Neural cell (in vitro differentiated cells): ENCODE results near the gene ZNF205. TPM values are rescaled to one million over a fixed set of nuclear protein-coding genes. Genes with fewer than 3 reads are reported as not detected.

Experiments
- H2AFZ ChIP-seq: fragments of 200-600, 300-800 bp; sonication (generic), shearing (Covaris generic); 2 replicates; pipeline ENCODE4 v1.6.0; 2014; ENCODE audit warnings: low read depth, mild to moderate bottlenecking, antibody characterized with exemption, low read length, moderate library complexity
- H3F3A ChIP-seq: fragments of 200-600 bp; shearing (Covaris generic); 2 replicates; pipeline ENCODE4 v1.6.1; 2016; ENCODE audit warnings: mild to moderate bottlenecking, moderate library complexity, mixed read lengths, antibody characterized with exemption, low read length; ENCODE audit not compliant: insufficient read depth, poor library complexity, severe bottlenecking
- H3K27ac ChIP-seq: fragments of 200-600, 300-800 bp; sonication (generic), shearing (Covaris generic); 2 replicates; pipeline ENCODE4 v1.5.1; 2014; ENCODE audit warnings: mild to moderate bottlenecking, low read length, moderate library complexity
- H3K27me3 ChIP-seq: fragments of 300-800, 200-600 bp; sonication (generic), shearing (Covaris generic); 2 replicates; pipeline ENCODE4 v1.6.0; 2014; ENCODE audit warnings: mild to moderate bottlenecking, low read depth, low read length, moderate library complexity; ENCODE audit not compliant: insufficient read depth
- H3K36me3 ChIP-seq: fragments of 300-800, 200-600 bp; sonication (generic), shearing (Covaris generic); 2 replicates; pipeline ENCODE4 v1.5.1; 2014; ENCODE audit warnings: mild to moderate bottlenecking, antibody characterized with exemption, low read length, moderate library complexity; ENCODE audit not compliant: insufficient read depth
- H3K4me2 ChIP-seq: fragments of 300-800, 200-600 bp; sonication (generic), shearing (Covaris generic); 2 replicates; pipeline ENCODE4 v1.6.0; 2014; ENCODE audit warnings: mild to moderate bottlenecking, low read length
- H3K4me3 ChIP-seq: fragments of 300-800, 200-600 bp; sonication (generic), shearing (Covaris generic); 2 replicates; pipeline ENCODE4 v1.5.1; 2014; ENCODE audit warnings: mild to moderate bottlenecking, low read length, moderate library complexity
- H3K79me2 ChIP-seq: fragments of 200-600 bp; shearing (Covaris generic); replicated peaks from 2 replicates; pipeline ENCODE4 v1.6.0; 2014; ENCODE audit warnings: mild to moderate bottlenecking, low read length, moderate library complexity; ENCODE audit not compliant: insufficient read depth
- H3K9ac ChIP-seq: fragments of 300-800, 200-600 bp; sonication (generic), shearing (Covaris generic); 2 replicates; pipeline ENCODE4 v1.6.1; 2016; ENCODE audit warnings: mild to moderate bottlenecking, low read length, mixed read lengths
- H3K9me2 ChIP-seq: fragments of 200-600 bp; shearing (Covaris generic); 2 replicates; pipeline ENCODE4 v1.6.1; 2016; ENCODE audit warnings: mild to moderate bottlenecking, low read length, mixed read lengths; ENCODE audit not compliant: insufficient read depth
- H3K9me3 ChIP-seq: fragments of 200-600, 300-800 bp; sonication (generic), shearing (Covaris generic); 2 replicates; pipeline ENCODE4 v1.6.1; 2016; ENCODE audit warnings: mild to moderate bottlenecking, mixed run types, low read length, moderate library complexity, mixed read lengths
- H4K20me1 ChIP-seq: fragments of 200-600 bp; shearing (Covaris generic); 2 replicates; pipeline ENCODE4 v1.6.1; 2016; ENCODE audit warnings: mild to moderate bottlenecking, mixed run types; ENCODE audit not compliant: insufficient read depth
- CTCF ChIP-seq: fragments of 450-650 bp; IDR thresholded peaks from 2 replicates; pipeline ENCODE4 v1.5.1; 2014; ENCODE audit warnings: antibody characterized with exemption, mild to moderate bottlenecking, moderate library complexity; ENCODE audit not compliant: poor library complexity, severe bottlenecking
- EP300 ChIP-seq: fragments of 450-650 bp; conservative IDR thresholded peaks from 2 replicates; pipeline ENCODE4 v1.6.1; 2014; ENCODE audit warnings: antibody characterized with exemption, mild to moderate bottlenecking, moderate library complexity; ENCODE audit not compliant: poor library complexity, severe bottlenecking
- EZH2 ChIP-seq: fragments of 200-600, 300-800 bp; shearing (Covaris generic), sonication (generic); IDR thresholded peaks from 2 replicates; pipeline ENCODE4 v1.6.1; 2014; ENCODE audit warnings: antibody characterized with exemption, low read length, borderline replicate concordance, mild to moderate bottlenecking; ENCODE audit not compliant: insufficient read depth, poor library complexity, severe bottlenecking
- MXI1 ChIP-seq: fragments of 450-650 bp; conservative IDR thresholded peaks from 2 replicates; pipeline ENCODE4 v1.6.1; 2014; ENCODE audit warnings: antibody characterized with exemption, mild to moderate bottlenecking; ENCODE audit not compliant: poor library complexity, severe bottlenecking
- POLR2AphosphoS5 ChIP-seq: IDR thresholded peaks from 2 replicates; pipeline ENCODE4 v1.6.1; 2012
- RAD21 ChIP-seq: fragments of 450-650 bp; conservative IDR thresholded peaks from 2 replicates; pipeline ENCODE4 v1.6.1; 2014; ENCODE audit warnings: antibody characterized with exemption, mild to moderate bottlenecking, moderate library complexity
- SMC3 ChIP-seq: fragments of 450-650 bp; conservative IDR thresholded peaks from 2 replicates; pipeline ENCODE4 v1.6.1; 2014; ENCODE audit warnings: antibody characterized with exemption, mild to moderate bottlenecking, moderate library complexity; ENCODE audit not compliant: poor library complexity
- TAF1 ChIP-seq: IDR thresholded peaks from 2 replicates; pipeline ENCODE4 v1.6.1; 2012; ENCODE audit warnings: low read depth
- polyA plus RNA-seq: library from polyadenylated mRNA; depleted of rRNA; stranded (reverse); fragments of >200 nt; gene quantifications from 2 replicates; pipeline ENCODE4 v1.2.3, GENCODE V29; 2014
- TF ChIP-seq, protein P1 (sequence below): IDR thresholded peaks from 2 replicates; pipeline ENCODE4 v1.6.1; 2012; ENCODE audit warnings: borderline replicate concordance

Gene ZNF205
- polyA plus RNA-seq, 1 donor from 2014 or later: 30.0 TPM

DNA sequence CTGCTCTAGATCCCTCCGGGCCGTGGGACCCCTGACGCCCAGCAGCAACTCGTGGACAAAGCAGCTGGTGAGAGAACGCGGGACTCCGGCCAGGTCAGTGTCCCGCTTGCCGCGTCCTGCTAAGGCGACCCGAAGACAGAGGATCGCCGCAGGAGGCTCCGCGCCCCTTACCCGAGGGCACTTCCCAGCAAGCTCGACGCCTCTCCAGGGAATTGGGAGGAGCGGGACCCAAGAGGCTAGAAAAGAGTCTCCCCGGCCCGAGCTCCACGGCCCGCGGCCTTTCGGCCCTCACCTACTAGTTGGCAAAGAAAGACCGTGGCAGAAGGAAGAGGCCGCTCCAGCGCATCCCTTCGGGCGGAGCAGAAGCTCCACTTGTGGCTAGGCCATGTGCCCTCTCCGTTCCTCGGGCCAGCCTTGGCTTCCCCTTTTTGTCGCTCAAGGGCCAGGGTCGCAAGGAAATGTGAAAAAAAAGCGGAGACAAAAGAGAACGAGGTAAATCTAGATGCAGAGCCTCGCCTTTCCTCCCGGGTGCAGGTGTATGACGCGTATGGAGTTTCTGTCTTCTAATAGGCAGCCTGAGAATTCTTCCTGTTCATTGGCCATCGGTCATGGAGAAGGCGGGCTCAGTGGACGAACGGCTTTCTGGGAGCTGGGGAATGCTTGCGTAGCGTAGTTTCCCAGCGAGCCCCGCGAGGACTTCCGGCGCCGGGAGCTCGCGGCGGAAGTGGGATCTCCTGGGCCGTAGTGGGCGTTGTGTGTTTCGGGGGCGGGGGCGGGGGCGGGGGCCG is 22.1 kb downstream of the ZNF205 start, which contains the start of gene ZNF213 (continued):
- TF ChIP-seq TAF1 (peak; percentile 72), POLR2AphosphoS5 (peak; percentile 98), EZH2 (no peak)

DNA sequence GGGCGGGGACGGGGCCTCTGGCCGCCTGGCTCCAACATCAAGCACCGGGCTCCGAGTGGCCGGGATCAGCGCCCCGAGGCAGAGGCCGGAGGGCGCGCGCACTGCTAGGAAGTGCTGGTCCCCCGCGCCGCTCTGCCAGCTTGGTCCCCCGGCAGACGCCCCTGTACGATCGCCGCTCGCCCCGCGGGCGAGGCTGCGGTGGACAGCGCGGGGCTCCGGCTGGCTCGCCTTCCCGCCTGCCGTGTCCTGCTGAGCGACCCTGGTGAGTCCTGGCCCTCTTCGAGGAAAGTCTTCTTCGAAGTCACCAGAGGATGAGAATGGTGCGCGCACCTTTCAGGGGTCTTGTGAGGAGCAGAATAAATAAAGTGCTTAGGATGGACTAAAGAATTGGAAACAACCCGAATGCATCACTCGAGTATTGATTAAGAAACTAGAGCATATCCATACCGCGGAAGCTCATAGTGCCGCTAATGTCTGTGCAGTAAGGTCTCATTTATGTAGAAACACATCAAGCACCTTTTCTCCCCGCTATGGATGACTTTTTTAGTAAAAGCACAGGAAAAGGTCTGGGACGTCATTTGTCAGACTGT is 22.8 kb downstream of the ZNF205 start:
- Histone ChIP-seq H3K9me3 (no peaks in the 10 kb centered on the region), H4K20me1 (no peaks in the 10 kb centered on the region), H3F3A (no peaks in the 10 kb centered on the region), H3K36me3 (no peaks in the 10 kb centered on the region), H3K27ac (peak overlapping the region; percentile 87), H3K4me3 (peak overlapping the region; percentile 83), H3K4me2 (peak overlapping the region; percentile 85), H3K9ac (peak overlapping the region; percentile 92), H3K9me2 (no peaks in the 10 kb centered on the region), H3K27me3 (no peaks in the 10 kb centered on the region), H2AFZ (peak overlapping the region; percentile 52), H3K79me2 (peaks cover 32% of the 10 kb centered on the region)
- peak; percentile 32 for TF ChIP-seq MXI1
- TF ChIP-seq, protein P1, sequence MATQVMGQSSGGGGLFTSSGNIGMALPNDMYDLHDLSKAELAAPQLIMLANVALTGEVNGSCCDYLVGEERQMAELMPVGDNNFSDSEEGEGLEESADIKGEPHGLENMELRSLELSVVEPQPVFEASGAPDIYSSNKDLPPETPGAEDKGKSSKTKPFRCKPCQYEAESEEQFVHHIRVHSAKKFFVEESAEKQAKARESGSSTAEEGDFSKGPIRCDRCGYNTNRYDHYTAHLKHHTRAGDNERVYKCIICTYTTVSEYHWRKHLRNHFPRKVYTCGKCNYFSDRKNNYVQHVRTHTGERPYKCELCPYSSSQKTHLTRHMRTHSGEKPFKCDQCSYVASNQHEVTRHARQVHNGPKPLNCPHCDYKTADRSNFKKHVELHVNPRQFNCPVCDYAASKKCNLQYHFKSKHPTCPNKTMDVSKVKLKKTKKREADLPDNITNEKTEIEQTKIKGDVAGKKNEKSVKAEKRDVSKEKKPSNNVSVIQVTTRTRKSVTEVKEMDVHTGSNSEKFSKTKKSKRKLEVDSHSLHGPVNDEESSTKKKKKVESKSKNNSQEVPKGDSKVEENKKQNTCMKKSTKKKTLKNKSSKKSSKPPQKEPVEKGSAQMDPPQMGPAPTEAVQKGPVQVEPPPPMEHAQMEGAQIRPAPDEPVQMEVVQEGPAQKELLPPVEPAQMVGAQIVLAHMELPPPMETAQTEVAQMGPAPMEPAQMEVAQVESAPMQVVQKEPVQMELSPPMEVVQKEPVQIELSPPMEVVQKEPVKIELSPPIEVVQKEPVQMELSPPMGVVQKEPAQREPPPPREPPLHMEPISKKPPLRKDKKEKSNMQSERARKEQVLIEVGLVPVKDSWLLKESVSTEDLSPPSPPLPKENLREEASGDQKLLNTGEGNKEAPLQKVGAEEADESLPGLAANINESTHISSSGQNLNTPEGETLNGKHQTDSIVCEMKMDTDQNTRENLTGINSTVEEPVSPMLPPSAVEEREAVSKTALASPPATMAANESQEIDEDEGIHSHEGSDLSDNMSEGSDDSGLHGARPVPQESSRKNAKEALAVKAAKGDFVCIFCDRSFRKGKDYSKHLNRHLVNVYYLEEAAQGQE: no peak

DNA sequence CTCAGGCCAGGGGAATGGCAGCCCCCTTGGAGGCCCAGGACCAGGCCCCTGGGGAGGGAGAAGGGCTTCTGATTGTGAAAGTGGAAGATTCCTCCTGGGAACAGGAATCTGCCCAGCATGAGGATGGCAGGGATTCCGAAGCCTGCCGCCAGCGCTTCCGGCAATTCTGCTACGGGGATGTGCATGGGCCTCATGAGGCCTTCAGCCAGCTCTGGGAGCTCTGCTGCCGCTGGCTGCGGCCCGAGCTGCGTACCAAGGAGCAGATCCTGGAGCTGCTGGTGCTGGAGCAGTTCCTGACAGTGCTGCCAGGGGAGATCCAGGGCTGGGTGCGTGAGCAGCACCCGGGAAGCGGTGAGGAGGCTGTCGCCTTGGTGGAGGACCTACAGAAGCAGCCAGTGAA is 24.9 kb downstream of the ZNF205 start:
- Histone ChIP-seq H3K27ac (no peak overlapping the region), H2AFZ (no peak overlapping the region), H3K9me2 (no peaks in the 10 kb centered on the region), H4K20me1 (no peaks in the 10 kb centered on the region), H3K9ac (no peak overlapping the region), H3K4me2 (no peak overlapping the region), H3K27me3 (no peaks in the 10 kb centered on the region), H3F3A (no peaks in the 10 kb centered on the region), H3K36me3 (no peaks in the 10 kb centered on the region), H3K4me3 (no peak overlapping the region), H3K9me3 (no peaks in the 10 kb centered on the region), H3K79me2 (peaks cover 32% of the 10 kb centered on the region)
- TF ChIP-seq CTCF: no peak
- no peak for TF ChIP-seq SMC3
- TF ChIP-seq TAF1: no peak
- TF ChIP-seq MXI1: no peak
- no peak for TF ChIP-seq EZH2
- TF ChIP-seq, protein P1: no peak
- no peak for TF ChIP-seq POLR2AphosphoS5
- TF ChIP-seq EP300: no peak
- no peak for TF ChIP-seq RAD21
